Measurements from ENCODE around the gene OTOR. TPM values are rescaled to one million over a fixed set of nuclear protein-coding genes. Genes with fewer than 3 reads are reported as not detected.

Gene OTOR
- total RNA-seq, 1 experiment from 2014 or later: not detected

- H3K4me3 Mint-ChIP-seq (ENCODE audit: unreplicated experiment): no peak overlapping the region
- DNase-seq: no peak
- Histone ChIP-seq H3K9me3 (no peaks in the 10 kb centered on the region), H3K36me3 (ENCODE audit: control insufficient read depth, insufficient read depth, low read length) (no peaks in the 10 kb centered on the region), H3K27me3 (replicated peaks; ENCODE audit: control insufficient read depth, insufficient read depth, low read length) (no peaks in the 10 kb centered on the region; the same call in 1 of the 2 replicates), H3K4me3 (ENCODE audit: low read depth, low read length) (no peak overlapping the region), H3K4me1 (no peaks in the 10 kb centered on the region)
- H3K27me3 Mint-ChIP-seq (ENCODE audit: insufficient read depth, unreplicated experiment): peaks cover 10% of the 10 kb centered on the region
- H3K9me3 Mint-ChIP-seq (ENCODE audit: unreplicated experiment): no peaks in the 10 kb centered on the region
- CTCF ChIA-PET: no interaction called here
- no peaks in the 10 kb centered on the region for H3K4me1 Mint-ChIP-seq (ENCODE audit: low read depth, unreplicated experiment)
- BruUV-seq (replicated peaks): no TSS peak
- POLR2A ChIA-PET: no interaction called here
- TF ChIP-seq, protein P1, sequence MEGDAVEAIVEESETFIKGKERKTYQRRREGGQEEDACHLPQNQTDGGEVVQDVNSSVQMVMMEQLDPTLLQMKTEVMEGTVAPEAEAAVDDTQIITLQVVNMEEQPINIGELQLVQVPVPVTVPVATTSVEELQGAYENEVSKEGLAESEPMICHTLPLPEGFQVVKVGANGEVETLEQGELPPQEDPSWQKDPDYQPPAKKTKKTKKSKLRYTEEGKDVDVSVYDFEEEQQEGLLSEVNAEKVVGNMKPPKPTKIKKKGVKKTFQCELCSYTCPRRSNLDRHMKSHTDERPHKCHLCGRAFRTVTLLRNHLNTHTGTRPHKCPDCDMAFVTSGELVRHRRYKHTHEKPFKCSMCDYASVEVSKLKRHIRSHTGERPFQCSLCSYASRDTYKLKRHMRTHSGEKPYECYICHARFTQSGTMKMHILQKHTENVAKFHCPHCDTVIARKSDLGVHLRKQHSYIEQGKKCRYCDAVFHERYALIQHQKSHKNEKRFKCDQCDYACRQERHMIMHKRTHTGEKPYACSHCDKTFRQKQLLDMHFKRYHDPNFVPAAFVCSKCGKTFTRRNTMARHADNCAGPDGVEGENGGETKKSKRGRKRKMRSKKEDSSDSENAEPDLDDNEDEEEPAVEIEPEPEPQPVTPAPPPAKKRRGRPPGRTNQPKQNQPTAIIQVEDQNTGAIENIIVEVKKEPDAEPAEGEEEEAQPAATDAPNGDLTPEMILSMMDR (IDR thresholded peaks at IDR 0.05; ENCODE audit: insufficient read depth in 1 of 2, low read depth in 1 of 2, low read length in 1 of 2, severe bottlenecking in 1 of 2, unreplicated experiment in 1 of 2): no peak
- intact Hi-C loops (cut with micrococcal nuclease; ENCODE audit: unreplicated experiment): no loop called here
- no peaks in the 10 kb centered on the region for H3K36me3 Mint-ChIP-seq (ENCODE audit: insufficient read depth, unreplicated experiment)
- no peak overlapping the region for H3K27ac Mint-ChIP-seq (ENCODE audit: unreplicated experiment)
These were observed 27.8 kb downstream of the OTOR start for GRCh38 chr20:16775961-16776360.

DNA sequence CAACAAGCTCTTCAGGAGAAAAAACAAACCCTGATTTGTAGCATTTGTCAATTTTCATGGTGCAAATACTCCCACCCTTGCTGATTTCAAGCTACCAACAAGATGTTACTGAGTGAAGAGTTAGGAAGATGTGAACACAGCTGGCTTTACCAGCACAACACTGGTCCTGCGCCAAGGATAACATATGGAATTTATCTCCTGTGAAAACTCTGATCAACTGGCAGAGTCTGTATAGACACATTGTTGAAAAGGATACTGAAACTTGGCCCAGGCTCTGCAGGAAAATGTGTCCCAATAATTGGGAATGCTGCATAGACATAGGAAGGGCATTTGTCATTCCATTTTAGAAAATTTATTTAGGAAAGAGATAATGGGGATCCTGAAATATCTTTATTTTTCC lies 29.0 kb downstream of the OTOR start:
- Histone ChIP-seq H3K9me3 (peaks cover 4% of the 10 kb centered on the region; the same call in 1 of the 2 replicates), H3K4me3 (ENCODE audit: low read depth, low read length) (no peak overlapping the region), H3K27me3 (replicated peaks; ENCODE audit: control insufficient read depth, insufficient read depth, low read length) (no peaks in the 10 kb centered on the region; the same call in 1 of the 2 replicates), H3K36me3 (ENCODE audit: control insufficient read depth, insufficient read depth, low read length) (no peaks in the 10 kb centered on the region), H3K4me1 (no peaks in the 10 kb centered on the region)
- intact Hi-C loops (cut with micrococcal nuclease; ENCODE audit: unreplicated experiment): no loop called here
- Mint-ChIP-seq H3K36me3 (ENCODE audit: insufficient read depth, unreplicated experiment) (no peaks in the 10 kb centered on the region), H3K4me1 (ENCODE audit: low read depth, unreplicated experiment) (no peaks in the 10 kb centered on the region), H3K27me3 (ENCODE audit: insufficient read depth, unreplicated experiment) (peaks cover 10% of the 10 kb centered on the region), H3K9me3 (ENCODE audit: unreplicated experiment) (no peaks in the 10 kb centered on the region), H3K27ac (ENCODE audit: unreplicated experiment) (no peak overlapping the region), H3K4me3 (ENCODE audit: unreplicated experiment) (no peak overlapping the region)
- POLR2A ChIA-PET: no interaction called here
- DNase-seq: no peak
- TF ChIP-seq, protein P1 (IDR thresholded peaks at IDR 0.05; ENCODE audit: insufficient read depth in 1 of 2, low read depth in 1 of 2, low read length in 1 of 2, severe bottlenecking in 1 of 2, unreplicated experiment in 1 of 2): no peak
- CTCF ChIA-PET: no interaction called here
- no TSS peak for BruUV-seq (replicated peaks)

DNA sequence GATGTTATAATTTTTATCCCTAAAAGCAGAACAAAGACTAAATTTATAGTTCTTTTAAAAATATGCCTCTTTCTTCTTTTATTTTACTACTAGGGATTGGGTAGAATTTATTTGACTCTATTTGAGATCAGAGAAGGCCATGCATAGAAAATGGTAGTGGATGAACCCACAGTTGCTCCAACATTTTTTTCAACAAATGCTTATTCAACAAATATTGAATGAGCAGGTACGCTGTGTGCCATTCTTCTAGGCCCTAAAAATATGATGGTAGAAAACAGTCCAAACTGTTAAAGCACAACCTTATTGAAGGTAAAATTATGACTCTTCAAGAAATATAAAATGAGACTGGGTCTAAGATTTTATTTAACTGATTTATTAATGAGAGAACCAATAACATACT lies 30.0 kb downstream of the OTOR start:
- no TSS peak for BruUV-seq (replicated peaks)
- intact Hi-C loops (cut with micrococcal nuclease; ENCODE audit: unreplicated experiment): no loop called here
- CTCF ChIA-PET: no interaction called here

More for the DNA sequence above, 30.0 kb downstream of the OTOR start:
- TF ChIP-seq, protein P1 (IDR thresholded peaks at IDR 0.05; ENCODE audit: insufficient read depth in 1 of 2, low read depth in 1 of 2, low read length in 1 of 2, severe bottlenecking in 1 of 2, unreplicated experiment in 1 of 2): no peak
- Histone ChIP-seq H3K27me3 (replicated peaks; ENCODE audit: control insufficient read depth, insufficient read depth, low read length) (no peaks in the 10 kb centered on the region; the same call in 1 of the 2 replicates), H3K4me3 (ENCODE audit: low read depth, low read length) (no peak overlapping the region), H3K9me3 (peaks cover 4% of the 10 kb centered on the region; the same call in 1 of the 2 replicates), H3K4me1 (no peaks in the 10 kb centered on the region), H3K36me3 (ENCODE audit: control insufficient read depth, insufficient read depth, low read length) (no peaks in the 10 kb centered on the region)
- Mint-ChIP-seq H3K27ac (ENCODE audit: unreplicated experiment) (no peak overlapping the region), H3K4me3 (ENCODE audit: unreplicated experiment) (no peak overlapping the region), H3K4me1 (ENCODE audit: low read depth, unreplicated experiment) (no peaks in the 10 kb centered on the region), H3K36me3 (ENCODE audit: insufficient read depth, unreplicated experiment) (no peaks in the 10 kb centered on the region), H3K27me3 (ENCODE audit: insufficient read depth, unreplicated experiment) (peaks cover 15% of the 10 kb centered on the region), H3K9me3 (ENCODE audit: unreplicated experiment) (no peaks in the 10 kb centered on the region)
- POLR2A ChIA-PET: no interaction called here
- DNase-seq: no peak

Measured in Caco-2 (cell line).